IMR-90 (cell line): Measurements from ENCODE around the gene LRRC19. TPM values are rescaled to one million over a fixed set of nuclear protein-coding genes. Genes with fewer than 3 reads are reported as not detected.

Experiments
- ATAC-seq: fragments of 200-7000 bp; cut with Tn5 transposase; 2 replicates; pipeline ENCODE4 v1.9.1; 2020; ENCODE audit warnings: low read depth, mild to moderate bottlenecking, moderate library complexity
- BruUV-seq: library from RNA; stranded (reverse); fragments of 400-500 nt; replicated peaks from 2 replicates; lab custom pipeline; 2021; lab: Mats Ljungman, UMichigan
- CTCF ChIA-PET: fragments of 300-600 bp; formaldehyde crosslinking; extraction: SDS; loops from one replicate; lab custom pipeline; 2021; ENCODE audit warnings: antibody characterized with exemption; lab: Yijun Ruan, JAX
- POLR2A ChIA-PET: fragments of 300-600 bp; sonication (Branson Sonifier 250); formaldehyde crosslinking; loops from one replicate; lab custom pipeline; 2022; ENCODE audit warnings: antibody characterized with exemption; ENCODE audit not compliant: unreplicated experiment; lab: Charles Lee
- DNase-seq: peaks from one replicate; pipeline ENCODE4 v3.0.0; 2013
- H2AFZ ChIP-seq: replicated peaks from 2 replicates; pipeline ENCODE3; 2013; ENCODE audit warnings: low read length, mild to moderate bottlenecking; ENCODE audit not compliant: poor library complexity
- H2AK5ac ChIP-seq: 2 replicates; pipeline ENCODE4 v1.6.1; 2013; ENCODE audit warnings: low read depth, low read length, inconsistent platforms
- H2AK9ac ChIP-seq: replicated peaks from 2 replicates; pipeline ENCODE3; 2013; ENCODE audit warnings: mild to moderate bottlenecking, low read depth, low read length, moderate library complexity; ENCODE audit not compliant: poor library complexity
- H2BK120ac ChIP-seq: 2 replicates; pipeline ENCODE4 v1.6.1; 2013; ENCODE audit warnings: low read depth, low read length, inconsistent platforms
- H2BK15ac ChIP-seq: 3 replicates; pipeline ENCODE4 v1.6.1; 2013; ENCODE audit warnings: low read depth, low read length, inconsistent platforms
- H2BK20ac ChIP-seq: 2 replicates; pipeline ENCODE4 v1.6.1; 2013; ENCODE audit warnings: low read depth, mild to moderate bottlenecking, inconsistent platforms, low read length, moderate library complexity
- H2BK5ac ChIP-seq: 2 replicates; pipeline ENCODE4 v1.6.1; 2013; ENCODE audit warnings: mild to moderate bottlenecking, low read depth, low read length, inconsistent platforms; ENCODE audit not compliant: poor library complexity, severe bottlenecking
- H3K14ac ChIP-seq: replicated peaks from 2 replicates; pipeline ENCODE4 v1.6.1; 2013; ENCODE audit warnings: low read depth, low read length, inconsistent platforms
- H3K18ac ChIP-seq: 2 replicates; pipeline ENCODE4 v1.6.1; 2013; ENCODE audit warnings: low read depth, low read length, control low read depth
- H3K23ac ChIP-seq: 2 replicates; pipeline ENCODE4 v1.6.1; 2013; ENCODE audit warnings: low read depth, low read length, inconsistent platforms
- H3K27ac ChIP-seq: 2 replicates; pipeline ENCODE4 v1.5.1; 2013; ENCODE audit warnings: mild to moderate bottlenecking, control low read depth, low read length; ENCODE audit not compliant: insufficient read depth
- H3K27me3 ChIP-seq: 2 replicates; pipeline ENCODE4 v1.6.1; 2013; ENCODE audit warnings: low read length; ENCODE audit not compliant: control insufficient read depth, insufficient read depth
- H3K36me3 ChIP-seq: 2 replicates; pipeline ENCODE4 v1.6.1; 2013; ENCODE audit warnings: low read length, mixed read lengths; ENCODE audit not compliant: control insufficient read depth, insufficient read depth
- H3K4ac ChIP-seq: 2 replicates; pipeline ENCODE4 v1.6.1; 2013; ENCODE audit warnings: low read depth, low read length, inconsistent platforms
- H3K4me1 ChIP-seq: 2 replicates; pipeline ENCODE4 v1.6.1; 2013; ENCODE audit warnings: low read length, mixed read lengths; ENCODE audit not compliant: control insufficient read depth, insufficient read depth
- H3K4me2 ChIP-seq: 2 replicates; pipeline ENCODE4 v1.6.1; 2013; ENCODE audit warnings: low read depth, mild to moderate bottlenecking, control low read depth, low read length, moderate library complexity
- H3K4me3 ChIP-seq: 2 replicates; pipeline ENCODE4 v1.5.1; 2013; ENCODE audit warnings: low read depth, mild to moderate bottlenecking, control low read depth, low read length, moderate library complexity; ENCODE audit not compliant: insufficient read depth
- H3K56ac ChIP-seq: 2 replicates; pipeline ENCODE4 v1.6.1; 2013; ENCODE audit warnings: low read length, inconsistent platforms; ENCODE audit not compliant: insufficient read depth; ENCODE audit errors: extremely low read depth
- H3K79me1 ChIP-seq, 2 experiments: 2 replicates each; pipeline ENCODE4 v1.6.1; 2013; ENCODE audit warnings: low read length in 2 of 2, inconsistent platforms in 1 of 2, low read depth in 1 of 2
- H3K9ac ChIP-seq: 2 replicates; pipeline ENCODE4 v1.6.1; 2013; ENCODE audit warnings: low read depth, low read length, control low read depth
- H3K9me1 ChIP-seq: 2 replicates; pipeline ENCODE4 v1.6.1; 2013; ENCODE audit warnings: low read length, inconsistent platforms; ENCODE audit not compliant: insufficient read depth
- H3K9me3 ChIP-seq: 2 replicates; pipeline ENCODE4 v1.6.1; 2013; ENCODE audit warnings: low read length; ENCODE audit not compliant: control insufficient read depth, insufficient read depth
- H4K20me1 ChIP-seq: 2 replicates; pipeline ENCODE4 v1.6.1; 2013; ENCODE audit warnings: low read length, inconsistent platforms; ENCODE audit not compliant: insufficient read depth
- H4K5ac ChIP-seq: 2 replicates; pipeline ENCODE4 v1.6.1; 2013; ENCODE audit warnings: mild to moderate bottlenecking, low read depth, low read length, control low read depth
- H4K8ac ChIP-seq, 2 experiments: 2 replicates each; pipeline ENCODE4 v1.6.1; 2013; ENCODE audit warnings: low read depth in 2 of 2, low read length in 2 of 2, control low read depth in 1 of 2, inconsistent platforms in 1 of 2
- H4K91ac ChIP-seq: 2 replicates; pipeline ENCODE4 v1.6.1; 2013; ENCODE audit warnings: low read depth, low read length, inconsistent platforms; ENCODE audit not compliant: insufficient read depth
- MAZ ChIP-seq: IDR thresholded peaks from 2 replicates; pipeline ENCODE4 v1.6.1; 2012; ENCODE audit warnings: low read depth, mild to moderate bottlenecking, low read length, improper control_type of control experiment, moderate library complexity, borderline replicate concordance
- SMC3 ChIP-seq: fragments of 150-350 bp; IDR thresholded peaks from 2 replicates; pipeline ENCODE4 v1.6.1; 2016; ENCODE audit warnings: low read depth, mild to moderate bottlenecking, antibody characterized with exemption, low read length, moderate library complexity
- WGBS, 2 experiments: methylation state at CpG; one replicate each; pipeline versions ENCODE4 v1.1.5 to v1.1.7; 2013; ENCODE audit warnings: missing lambda C conversion rate in 2 of 2; ENCODE audit not compliant: insufficient read length in 1 of 2; ENCODE audit errors: extremely low coverage in 2 of 2; 5-methylcytosine and 5-hydroxymethylcytosine counted together
- dilution Hi-C: fragments of 300-500 bp; cut with HindIII; formaldehyde crosslinking; loops from one replicate; pipeline ENCODE4 v1.14.3; 2018; ENCODE audit warnings: low sequenced_read_pairs; ENCODE audit not compliant: unreplicated experiment
- in situ Hi-C: fragments of 300-500 bp; cut with MboI; formaldehyde crosslinking; loops from 3 replicates; pipeline ENCODE4 v1.14.3; 2019; ENCODE audit warnings: low sequenced_read_pairs, inconsistent platforms, mixed read lengths
- intact Hi-C: fragments of 100-400 bp; cut with micrococcal nuclease; formaldehyde crosslinking; loops from 2 replicates; pipeline ENCODE4 v1.10.0; 2022
- polyA plus RNA-seq, 3 experiments: library from polyadenylated mRNA; depleted of rRNA; stranded (reverse); fragments of >200 nt; gene quantifications; 2 replicates each; pipeline ENCODE4 v1.2.3, GENCODE V29; 2012; ENCODE audit warnings: low replicate concordance in 1 of 3
- total RNA-seq: library from RNA; depleted of rRNA; stranded (reverse); fragments of >200 nt; gene quantifications from 2 replicates; pipeline ENCODE4 v1.2.3, GENCODE V29; 2012

The LRRC19 gene
- total and polyA plus RNA-seq, 2 of the 4 experiments (the other 2 are of a cell fraction), result not detected

GRCh38 chr9:26973989-26974388 lies 31.5 kb downstream of the LRRC19 start:
- no peak overlapping the region for H3K56ac ChIP-seq
- H3K23ac ChIP-seq, result no peak overlapping the region
- H4K91ac ChIP-seq, result no peak overlapping the region
- H2AK5ac ChIP-seq, result no peak overlapping the region
- WGBS, 2 experiments, result no CpG with 5 or more reads among the region's 5 CpGs
- dilution Hi-C loops, result no loop called here
- H4K5ac ChIP-seq, result no peak overlapping the region
- no peak overlapping the region for H2BK20ac ChIP-seq
- no peak overlapping the region for H2BK5ac ChIP-seq
- ChIA-PET POLR2A (no interaction called here), CTCF (no interaction called here)
- peaks cover 6 to 17% of the 10 kb centered on the region in 2 experiments; a peak in 2 of 4 replicates for H3K79me1 ChIP-seq
- no peak overlapping the region for H2AK9ac ChIP-seq
- no TSS peak for BruUV-seq
- no peaks in the 10 kb centered on the region for H3K27me3 ChIP-seq
- intact Hi-C loops, result no loop called here
- no peak overlapping the region for H3K4me2 ChIP-seq
- no peaks in the 10 kb centered on the region for H3K9me3 ChIP-seq
- H3K9ac ChIP-seq, result no peak overlapping the region
- no peak overlapping the region for H3K4ac ChIP-seq
- H3K9me1 ChIP-seq, result no peaks in the 10 kb centered on the region
- no peak overlapping the region for H3K14ac ChIP-seq
- no peak overlapping the region for H3K18ac ChIP-seq
- TF ChIP-seq MAZ, result no peak
- no peak for TF ChIP-seq SMC3
- no peak for ATAC-seq
- H4K8ac ChIP-seq, result no peak overlapping the region
- H2BK120ac ChIP-seq, result no peak overlapping the region
- H4K20me1 ChIP-seq, result no peaks in the 10 kb centered on the region
- no peak for DNase-seq
- no peak overlapping the region for H3K4me3 ChIP-seq
- H2BK15ac ChIP-seq, result no peak overlapping the region
- no peak overlapping the region for H3K27ac ChIP-seq
- in situ Hi-C loops, result no loop called here
- H3K4me1 ChIP-seq, result peaks cover 2% of the 10 kb centered on the region; the same call in 1 of the 2 replicates
- no peak overlapping the region for H2AFZ ChIP-seq
- H3K36me3 ChIP-seq, result peaks cover 1% of the 10 kb centered on the region; the same call in 1 of the 2 replicates
